ENCODE data around the gene POC1A. TPM values are rescaled to one million over a fixed set of nuclear protein-coding genes. Genes with fewer than 3 reads are reported as not detected.

POC1A gene
- total and polyA plus RNA-seq, 9 of the 15 experiments (the other 6 are each of a cell fraction or from before 2014, with no cell fraction given) = 7.2 to 17.5 (median 12.1) TPM

DNA sequence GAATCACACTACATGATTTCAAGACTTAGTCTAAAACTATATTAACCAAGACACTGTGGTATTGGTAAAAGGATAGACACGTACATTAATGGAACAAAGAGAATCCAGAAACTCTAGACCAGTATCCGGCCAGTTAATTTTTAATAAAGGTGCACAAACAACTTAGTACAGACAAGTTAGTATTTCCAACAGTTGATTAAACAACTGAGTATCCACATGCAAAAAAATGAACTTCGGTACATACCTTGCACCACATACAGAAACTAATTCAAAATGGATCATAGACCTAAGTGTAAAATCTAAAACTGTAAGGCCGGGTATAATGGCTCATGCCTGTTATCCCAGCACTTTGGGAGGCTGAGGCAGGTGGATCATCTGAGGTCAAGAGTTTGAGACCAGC is 51.3 kb downstream of the POC1A start (continued):
- TF ChIP-seq, protein P1, sequence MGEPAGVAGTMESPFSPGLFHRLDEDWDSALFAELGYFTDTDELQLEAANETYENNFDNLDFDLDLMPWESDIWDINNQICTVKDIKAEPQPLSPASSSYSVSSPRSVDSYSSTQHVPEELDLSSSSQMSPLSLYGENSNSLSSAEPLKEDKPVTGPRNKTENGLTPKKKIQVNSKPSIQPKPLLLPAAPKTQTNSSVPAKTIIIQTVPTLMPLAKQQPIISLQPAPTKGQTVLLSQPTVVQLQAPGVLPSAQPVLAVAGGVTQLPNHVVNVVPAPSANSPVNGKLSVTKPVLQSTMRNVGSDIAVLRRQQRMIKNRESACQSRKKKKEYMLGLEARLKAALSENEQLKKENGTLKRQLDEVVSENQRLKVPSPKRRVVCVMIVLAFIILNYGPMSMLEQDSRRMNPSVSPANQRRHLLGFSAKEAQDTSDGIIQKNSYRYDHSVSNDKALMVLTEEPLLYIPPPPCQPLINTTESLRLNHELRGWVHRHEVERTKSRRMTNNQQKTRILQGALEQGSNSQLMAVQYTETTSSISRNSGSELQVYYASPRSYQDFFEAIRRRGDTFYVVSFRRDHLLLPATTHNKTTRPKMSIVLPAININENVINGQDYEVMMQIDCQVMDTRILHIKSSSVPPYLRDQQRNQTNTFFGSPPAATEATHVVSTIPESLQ (CRISPR knock-in tag; IDR thresholded peaks at IDR 0.05) = no peak
- TF ChIP-seq ZC3H8 (IDR thresholded peaks at IDR 0.05) (no peak), KDM5B (IDR thresholded peaks at IDR 0.05; ENCODE audit: insufficient replicate concordance, low read depth, low read length) (no peak), TRIM28 (IDR thresholded peaks at IDR 0.05) (no peak), ESRRA (IDR thresholded peaks at IDR 0.05; ENCODE audit: borderline replicate concordance, low read depth) (no peak), SMARCE1 (IDR thresholded peaks at IDR 0.05) (no peak), TAF9B (IDR thresholded peaks at IDR 0.05; ENCODE audit: partially characterized antibody) (no peak)
- TF ChIP-seq, protein P2, sequence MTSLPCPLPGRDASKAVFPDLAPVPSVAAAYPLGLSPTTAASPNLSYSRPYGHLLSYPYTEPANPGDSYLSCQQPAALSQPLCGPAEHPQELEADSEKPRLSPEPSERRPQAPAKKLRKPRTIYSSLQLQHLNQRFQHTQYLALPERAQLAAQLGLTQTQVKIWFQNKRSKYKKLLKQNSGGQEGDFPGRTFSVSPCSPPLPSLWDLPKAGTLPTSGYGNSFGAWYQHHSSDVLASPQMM (CRISPR knock-in tag; IDR thresholded peaks at IDR 0.05) = no peak

DNA sequence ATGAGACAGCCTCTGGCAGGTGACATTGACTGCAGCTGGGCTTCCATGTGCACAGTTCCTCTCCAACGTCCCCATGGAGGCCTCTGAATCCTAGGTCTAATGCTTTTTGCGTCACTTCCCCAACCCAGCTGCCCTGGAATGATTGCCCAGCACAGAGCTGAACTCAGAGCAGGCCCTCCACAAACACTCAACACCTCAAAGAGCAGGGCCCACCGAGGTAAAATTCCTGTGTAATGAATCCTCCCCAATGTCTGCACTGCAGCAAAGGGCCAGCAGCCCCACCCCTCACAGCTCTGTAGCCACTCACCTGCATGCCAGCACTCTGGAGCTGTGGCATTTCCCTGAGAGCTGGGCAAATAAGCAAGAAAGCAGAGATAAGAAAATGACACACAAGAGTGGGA is 55.2 kb downstream of the POC1A start:
- FAIRE-seq = no peak
- ChIA-PET POLR2A (interaction anchor here (1.0 kb wide), 1 partner anchor 10 kb away, joined by 4 read pairs; no protein-coding TSS in a partner anchor), CTCF (ENCODE audit: low intra/inter-chr PET ratio) (no interaction called here)

More for the DNA sequence above, 55.2 kb downstream of the POC1A start:
- intact Hi-C loops (cut with micrococcal nuclease) = no loop called here
- no peaks in the 10 kb centered on the region; a peak in 2 of 5 replicates for H3K4me1 ChIP-seq (replicated peaks in 1 of 2; ENCODE audit: control insufficient read depth in 2 of 2, insufficient read depth in 2 of 2, low read length in 2 of 2)
- no peak overlapping the region for H3K9ac ChIP-seq (ENCODE audit: insufficient read depth in 1 of 2, low read depth in 2 of 2, low read length in 2 of 2)
- no peaks in the 10 kb centered on the region for H3K27me3 ChIP-seq (ENCODE audit: control insufficient read depth in 2 of 2, insufficient read depth in 2 of 2, low read length in 2 of 2)
- no TSS peak for BruUV-seq (replicated peaks)
- DNase-seq (ENCODE audit: extremely low read depth in 1 of 4, low spot score in 3 of 4) (no peak), ATAC-seq (no peak)
- no peak overlapping the region for H3K4me3 ChIP-seq
- H3K9me1 ChIP-seq (ENCODE audit: control insufficient read depth, insufficient read depth, low read length) = no peaks in the 10 kb centered on the region
- no peaks in the 10 kb centered on the region for H4K20me1 ChIP-seq (replicated peaks; ENCODE audit: control insufficient read depth, insufficient read depth, low read length)
- no peaks in the 10 kb centered on the region for H3K79me2 ChIP-seq (ENCODE audit: control insufficient read depth, insufficient read depth, low read length)
- in situ Hi-C loops (cut with MboI) = no loop called here
- WGBS (ENCODE audit: insufficient coverage, low coverage, missing lambda C conversion rate) = 25% methylated on average over 1 of the region's 3 CpGs
- H3K4me2 ChIP-seq (ENCODE audit: insufficient read depth, low read length) = no peak overlapping the region
- H3K36me3 ChIP-seq (ENCODE audit: control insufficient read depth, insufficient read depth, low read length) = peaks cover 25% of the 10 kb centered on the region; the same call in 2 of the 3 replicates
- H3K9me3 ChIP-seq (replicated peaks; ENCODE audit: control insufficient read depth, insufficient read depth, low read depth, low read length) = no peaks in the 10 kb centered on the region
- no peak overlapping the region for H2AFZ ChIP-seq (ENCODE audit: low read depth, low read length)
- H3K27ac ChIP-seq (ENCODE audit: extremely low read depth, low read depth, low read length) = no peak overlapping the region
- TF ChIP-seq CBX1 (IDR thresholded peaks at IDR 0.05; ENCODE audit: low read depth) (no peak), HOXB6 (CRISPR knock-in tag; IDR thresholded peaks at IDR 0.05; ENCODE audit: borderline replicate concordance) (no peak)
- TF ChIP-seq, protein P3, sequence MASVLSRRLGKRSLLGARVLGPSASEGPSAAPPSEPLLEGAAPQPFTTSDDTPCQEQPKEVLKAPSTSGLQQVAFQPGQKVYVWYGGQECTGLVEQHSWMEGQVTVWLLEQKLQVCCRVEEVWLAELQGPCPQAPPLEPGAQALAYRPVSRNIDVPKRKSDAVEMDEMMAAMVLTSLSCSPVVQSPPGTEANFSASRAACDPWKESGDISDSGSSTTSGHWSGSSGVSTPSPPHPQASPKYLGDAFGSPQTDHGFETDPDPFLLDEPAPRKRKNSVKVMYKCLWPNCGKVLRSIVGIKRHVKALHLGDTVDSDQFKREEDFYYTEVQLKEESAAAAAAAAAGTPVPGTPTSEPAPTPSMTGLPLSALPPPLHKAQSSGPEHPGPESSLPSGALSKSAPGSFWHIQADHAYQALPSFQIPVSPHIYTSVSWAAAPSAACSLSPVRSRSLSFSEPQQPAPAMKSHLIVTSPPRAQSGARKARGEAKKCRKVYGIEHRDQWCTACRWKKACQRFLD (CRISPR knock-in tag; IDR thresholded peaks at IDR 0.05) = no peak

Measured in K562 (cell line).